Stimulated activated CD4-positive, alpha-beta T cell treated with anti-CD3 and anti-CD28 coated beads, Interleukin-4, amount 100 ng/mL, for 48 hours (primary cell): ENCODE data around the gene PKDCC.

Experiments
- DNase-seq, 2 donors: peaks; one replicate each; pipeline ENCODE4 v3.0.0-alpha.2; 2020; ENCODE audit warnings: low read depth in 2 of 2

Gene PKDCC

GRCh38 chr2:42089340-42089925 lies 41.6 kb downstream of the PKDCC start:
- DNase-seq, result peak; percentile 64 to 71

- DNase-seq, result no peak
Observed at GRCh38 chr2:42090216-42090615, 42.4 kb downstream of the PKDCC start.

GRCh38 chr2:42091671-42092070 lies 43.9 kb downstream of the PKDCC start:
- DNase-seq, result no peak

GRCh38 chr2:42092084-42092996 lies 44.5 kb downstream of the PKDCC start:
- no peak for DNase-seq

GRCh38 chr2:42094114-42094513 lies 46.3 kb downstream of the PKDCC start:
- DNase-seq, result no peak

- peak; percentile 58 to 70 for DNase-seq
Observed at GRCh38 chr2:42095923-42096408, 48.1 kb downstream of the PKDCC start.

- DNase-seq, result no peak
Observed at GRCh38 chr2:42096869-42097591, 49.2 kb downstream of the PKDCC start.

- no peak for DNase-seq
Observed at GRCh38 chr2:42098571-42099437, 51.0 kb downstream of the PKDCC start.

GRCh38 chr2:42099438-42100173 lies 51.8 kb downstream of the PKDCC start:
- DNase-seq, result no peak

- DNase-seq, result no peak
Observed at GRCh38 chr2:42100683-42101205, 52.9 kb downstream of the PKDCC start.

GRCh38 chr2:42101206-42102023 lies 53.6 kb downstream of the PKDCC start:
- peak; percentile 34 to 45 for DNase-seq

- peak; percentile 66 to 73 for DNase-seq
Observed at GRCh38 chr2:42102024-42102590, 54.3 kb downstream of the PKDCC start.

- DNase-seq, result peak in 1 of 2 donors; percentile 26
Observed at GRCh38 chr2:42102591-42103450, 55.0 kb downstream of the PKDCC start.

- DNase-seq, result no peak
Observed at GRCh38 chr2:42103829-42104228, 56.0 kb downstream of the PKDCC start.

GRCh38 chr2:42104621-42105020 lies 56.8 kb downstream of the PKDCC start:
- DNase-seq, result no peak

GRCh38 chr2:42105330-42106256 lies 57.8 kb downstream of the PKDCC start:
- peak; percentile 53 to 63 for DNase-seq

- DNase-seq, result no peak
Observed at GRCh38 chr2:42106257-42106816, 58.5 kb downstream of the PKDCC start.
